Peyer's patch (tissue), 4 donors: ENCODE results near the gene ZNF474.

Source experiments
- CTCF ChIP-seq, 6 experiments: fragments of 450-650 bp in 4 of 6; fragments of 200-600 bp in 2 of 6; sonication (generic) in 1 of 6; IDR thresholded peaks; one replicate each; pipeline ENCODE4 v1.5.1; 2017 to 2019; ENCODE audit warnings: antibody characterized with exemption in 6 of 6, mild to moderate bottlenecking in 3 of 6, moderate library complexity in 1 of 6
- POLR2A ChIP-seq, 2 donors: fragments of 450-650 bp; IDR thresholded peaks; one replicate each; pipeline ENCODE4 v1.5.1; 2017; ENCODE audit warnings: antibody characterized with exemption in 2 of 2, mild to moderate bottlenecking in 2 of 2, moderate library complexity in 2 of 2

- no peak for TF ChIP-seq CTCF (IDR thresholded peaks at IDR 0.05)
- TF ChIP-seq POLR2A (IDR thresholded peaks at IDR 0.05): no peak
These were observed 40.2 kb downstream of the ZNF474 start for GRCh38 chr5:122169350-122170103.
